ENCODE data around the gene ATXN1.

ATXN1 gene

GRCh38 chr6:16400248-16400760, 361.0 kb downstream of the ATXN1 start (continued):
- no peak for TF ChIP-seq POU6F1 (CRISPR knock-in tag; IDR thresholded peaks at IDR 0.05; ENCODE audit: borderline replicate concordance, low read depth)
- no peak for TF ChIP-seq TOX (CRISPR knock-in tag; IDR thresholded peaks at IDR 0.05; ENCODE audit: borderline replicate concordance)
- no peak for TF ChIP-seq TCF4 (CRISPR knock-in tag; IDR thresholded peaks at IDR 0.05; ENCODE audit: borderline replicate concordance)
- no peak for TF ChIP-seq BACH2 (CRISPR knock-in tag; IDR thresholded peaks at IDR 0.05; ENCODE audit: borderline replicate concordance)
- TF ChIP-seq ZNF8 (CRISPR knock-in tag; IDR thresholded peaks at IDR 0.05): no peak

GRCh38 chr6:16399695-16400094, 361.6 kb downstream of the ATXN1 start:
- TF ChIP-seq BACH2 (CRISPR knock-in tag; IDR thresholded peaks at IDR 0.05; ENCODE audit: borderline replicate concordance) (no peak), CSDC2 (CRISPR knock-in tag; IDR thresholded peaks at IDR 0.05) (no peak), TOX (CRISPR knock-in tag; IDR thresholded peaks at IDR 0.05; ENCODE audit: borderline replicate concordance) (no peak), ISL1 (CRISPR knock-in tag; IDR thresholded peaks at IDR 0.05) (no peak), PPARA (CRISPR knock-in tag; IDR thresholded peaks at IDR 0.05; ENCODE audit: borderline replicate concordance) (no peak), OSR1 (CRISPR knock-in tag; IDR thresholded peaks at IDR 0.05) (no peak), POU6F1 (CRISPR knock-in tag; IDR thresholded peaks at IDR 0.05; ENCODE audit: borderline replicate concordance, low read depth) (no peak)
- no peak for ATAC-seq

- no peak for ATAC-seq
- no peak for TF ChIP-seq ISL1 (CRISPR knock-in tag; IDR thresholded peaks at IDR 0.05)
- no peak for TF ChIP-seq PPARA (CRISPR knock-in tag; IDR thresholded peaks at IDR 0.05; ENCODE audit: borderline replicate concordance)
- no peak for TF ChIP-seq CREB5 (CRISPR knock-in tag; IDR thresholded peaks at IDR 0.05; ENCODE audit: low read depth)
- TF ChIP-seq BACH2 (CRISPR knock-in tag; IDR thresholded peaks at IDR 0.05; ENCODE audit: borderline replicate concordance): no peak
- no peak for TF ChIP-seq SNAI2 (CRISPR knock-in tag; IDR thresholded peaks at IDR 0.05)
- no peak for TF ChIP-seq GLIS3 (CRISPR knock-in tag; IDR thresholded peaks at IDR 0.05)
- TF ChIP-seq RARB (CRISPR knock-in tag; IDR thresholded peaks at IDR 0.05): no peak
- no peak for TF ChIP-seq POU6F1 (CRISPR knock-in tag; IDR thresholded peaks at IDR 0.05; ENCODE audit: borderline replicate concordance, low read depth)
- TF ChIP-seq ZC3H10 (CRISPR knock-in tag; IDR thresholded peaks at IDR 0.05): no peak
- TF ChIP-seq ZFP30 (CRISPR knock-in tag; IDR thresholded peaks at IDR 0.05): no peak
- no peak for TF ChIP-seq TSHZ2 (CRISPR knock-in tag; IDR thresholded peaks at IDR 0.05)
- TF ChIP-seq ZNF70 (CRISPR knock-in tag; IDR thresholded peaks at IDR 0.05): no peak
- no peak for TF ChIP-seq ESRRG (CRISPR knock-in tag; IDR thresholded peaks at IDR 0.05)
- TF ChIP-seq ZFP3 (CRISPR knock-in tag; IDR thresholded peaks at IDR 0.05): no peak
Measured at GRCh38 chr6:16399158-16399557, 362.1 kb downstream of the ATXN1 start.

- TF ChIP-seq POU6F1 (CRISPR knock-in tag; IDR thresholded peaks at IDR 0.05; ENCODE audit: borderline replicate concordance, low read depth) (no peak), ISL1 (CRISPR knock-in tag; IDR thresholded peaks at IDR 0.05) (peak; percentile 41; the same call in 1 of the 2 replicates)
Measured at GRCh38 chr6:16398587-16398986, 362.7 kb downstream of the ATXN1 start.

More at GRCh38 chr6:16398587-16398986, 362.7 kb downstream of the ATXN1 start:
- ATAC-seq: peak; percentile 62
